GM18873 (cell line): Measurements from ENCODE around the gene FAM187B.

Experiments used
- ATAC-seq: cut with Tn5 transposase; IDR thresholded peaks from one replicate; pipeline ENCODE4 v1.9.1; 2021; ENCODE audit warnings: mild to moderate bottlenecking, moderate library complexity, moderate number of reproducible peaks; ENCODE audit not compliant: unreplicated experiment, low FRiP score

Gene FAM187B

GRCh38 chr19:35264268-35265125 lies 36.0 kb upstream of the FAM187B start:
- ATAC-seq = no peak

GRCh38 chr19:35262101-35262761 lies 33.7 kb upstream of the FAM187B start:
- no peak for ATAC-seq

DNA sequence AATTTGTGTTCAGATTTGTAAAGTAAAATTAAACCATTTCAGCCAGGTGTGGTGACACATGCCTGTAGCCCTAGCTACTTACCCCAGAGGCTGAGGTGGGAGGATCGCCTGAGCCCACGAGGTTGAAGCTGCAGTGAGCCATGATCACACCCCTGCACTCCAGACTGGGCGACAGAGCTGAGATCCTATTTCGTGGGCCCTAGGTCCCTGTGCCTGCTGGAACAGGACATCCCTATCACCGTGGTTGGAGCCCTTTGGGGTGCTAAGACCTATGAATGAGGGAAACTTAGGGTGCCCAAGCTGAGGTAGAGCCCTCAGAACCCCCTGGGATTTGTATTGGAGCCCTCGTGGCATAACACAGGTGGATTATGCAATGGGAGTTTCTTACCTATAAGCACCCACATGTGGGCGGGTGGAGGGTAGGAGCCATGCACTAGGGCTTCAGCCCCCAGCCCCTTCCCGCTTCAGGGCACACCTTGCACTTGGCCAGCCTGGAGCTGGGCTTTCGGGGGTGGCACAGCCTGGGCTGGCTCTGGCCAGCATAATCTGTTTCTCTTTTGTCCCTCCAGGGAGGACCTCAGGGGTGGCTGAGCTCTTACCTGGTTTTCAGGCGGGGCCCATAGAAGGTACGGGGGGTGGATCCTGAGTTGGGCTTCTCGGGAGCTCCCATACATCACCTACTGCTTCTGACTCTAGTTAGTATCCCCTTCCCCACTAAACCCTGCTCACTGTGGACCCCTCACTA lies 33.0 kb upstream of the FAM187B start:
- no peak for ATAC-seq

GRCh38 chr19:35260694-35261304 lies 32.3 kb upstream of the FAM187B start:
- no peak for ATAC-seq

- no peak for ATAC-seq
Observed at GRCh38 chr19:35257113-35257461, 28.5 kb upstream of the FAM187B start.

- ATAC-seq = no peak
Observed at GRCh38 chr19:35256566-35256965, 28.0 kb upstream of the FAM187B start.

DNA sequence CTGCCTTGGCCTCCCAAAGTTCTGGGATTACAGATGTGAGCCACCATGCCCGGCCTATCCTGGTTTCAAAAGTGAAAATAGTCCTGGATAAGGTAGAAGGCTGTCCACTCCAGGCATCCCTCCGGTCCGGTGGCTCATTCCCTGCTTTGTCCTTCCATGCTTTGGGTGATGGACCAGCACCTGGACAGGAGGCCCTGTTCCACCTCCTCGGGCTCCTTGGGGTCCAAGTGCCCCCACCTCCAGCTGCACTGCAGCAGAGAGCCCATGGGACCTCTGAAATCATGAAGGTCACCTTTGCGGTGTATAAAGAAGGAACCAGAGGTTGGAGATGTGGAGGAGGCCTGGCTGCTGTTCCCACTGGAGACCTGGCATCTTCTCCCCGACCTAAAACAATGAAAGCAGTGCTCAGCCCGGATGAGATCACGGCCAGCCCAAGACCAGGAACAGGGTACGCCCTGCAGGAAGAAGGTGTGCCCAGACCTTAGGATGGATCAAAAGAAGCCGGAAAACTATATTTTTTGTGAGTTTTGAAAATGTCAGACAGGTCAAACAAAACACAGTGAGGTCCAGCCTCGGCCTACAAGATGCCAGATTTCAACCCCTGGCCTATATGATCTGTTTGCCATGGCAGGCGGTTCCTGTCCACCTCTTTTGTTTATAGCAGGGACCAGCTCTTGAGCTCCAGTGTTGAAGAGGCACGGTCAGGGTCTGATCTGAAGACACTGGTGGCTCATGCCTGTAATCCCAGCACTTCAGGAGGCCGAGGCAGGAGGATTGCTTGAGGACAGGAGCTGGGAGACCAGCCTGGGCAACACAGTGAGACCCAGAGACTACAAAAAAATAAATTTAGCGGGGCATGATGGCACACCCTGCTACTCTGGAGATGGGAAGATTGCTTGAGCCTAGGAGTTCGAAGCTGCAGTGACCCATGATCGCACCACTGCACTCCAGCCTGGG lies 26.1 kb upstream of the FAM187B start:
- no peak for ATAC-seq

DNA sequence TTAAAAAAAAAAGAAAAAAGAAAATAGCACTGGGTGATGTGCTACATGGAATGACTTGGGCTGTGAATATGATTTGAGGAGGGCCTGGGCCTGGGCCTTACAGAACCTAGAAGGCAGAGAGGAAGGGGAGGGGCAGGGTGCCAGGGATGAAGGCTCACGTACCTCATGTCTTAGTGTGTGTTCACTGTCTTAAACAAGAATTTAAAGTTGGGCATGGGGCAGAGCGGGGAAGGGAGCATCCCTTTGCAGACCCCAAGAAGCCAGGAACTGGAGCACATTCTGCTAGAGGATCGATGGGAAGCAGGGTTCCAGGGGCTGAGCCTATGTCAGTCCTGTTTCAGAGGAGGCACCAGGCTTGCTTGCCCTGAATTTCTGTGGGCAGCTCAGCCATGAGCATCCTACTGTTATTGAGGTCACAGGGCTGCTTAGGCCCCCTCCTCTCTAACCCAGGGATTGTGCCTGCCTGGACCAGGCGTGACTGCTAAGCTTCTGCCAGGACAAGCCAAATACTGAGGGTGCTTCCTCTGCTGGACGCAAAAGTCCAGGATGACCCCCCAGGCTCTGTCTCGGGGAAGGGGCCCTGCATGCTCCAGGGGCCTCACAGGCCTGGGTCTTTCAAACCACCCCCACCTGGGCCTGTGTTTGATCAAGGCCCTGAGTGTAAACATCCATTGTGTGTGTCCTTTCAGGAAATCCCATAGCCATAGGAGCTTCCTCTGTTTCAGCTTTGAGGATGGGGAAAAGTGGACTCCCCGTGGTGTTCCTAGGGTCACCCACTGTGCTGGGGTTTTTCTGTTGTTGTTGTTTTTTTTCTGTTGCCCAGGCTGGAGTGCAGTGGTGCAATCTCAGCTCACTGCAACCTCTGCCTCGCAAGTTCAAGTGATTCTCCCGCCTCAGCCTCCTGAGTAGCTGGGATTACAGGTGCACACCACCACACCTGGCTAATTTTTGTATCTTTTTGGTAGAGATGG lies 25.1 kb upstream of the FAM187B start:
- no peak for ATAC-seq

- ATAC-seq = no peak
Observed at GRCh38 chr19:35251456-35251855, 22.9 kb upstream of the FAM187B start.

- ATAC-seq = no peak
Observed at GRCh38 chr19:35249848-35250711, 21.5 kb upstream of the FAM187B start.

GRCh38 chr19:35249146-35249847 lies 20.8 kb upstream of the FAM187B start:
- ATAC-seq = no peak

- ATAC-seq = peak; percentile 56
Observed at GRCh38 chr19:35248310-35249145, 20.0 kb upstream of the FAM187B start, which contains the start of gene LSR. Gene LSR (plus strand): TSS chr19:35249002. CDS start chr19:35249023, 21 bp downstream.

- no peak for ATAC-seq
Observed at GRCh38 chr19:35247526-35248309, 19.2 kb upstream of the FAM187B start.

DNA sequence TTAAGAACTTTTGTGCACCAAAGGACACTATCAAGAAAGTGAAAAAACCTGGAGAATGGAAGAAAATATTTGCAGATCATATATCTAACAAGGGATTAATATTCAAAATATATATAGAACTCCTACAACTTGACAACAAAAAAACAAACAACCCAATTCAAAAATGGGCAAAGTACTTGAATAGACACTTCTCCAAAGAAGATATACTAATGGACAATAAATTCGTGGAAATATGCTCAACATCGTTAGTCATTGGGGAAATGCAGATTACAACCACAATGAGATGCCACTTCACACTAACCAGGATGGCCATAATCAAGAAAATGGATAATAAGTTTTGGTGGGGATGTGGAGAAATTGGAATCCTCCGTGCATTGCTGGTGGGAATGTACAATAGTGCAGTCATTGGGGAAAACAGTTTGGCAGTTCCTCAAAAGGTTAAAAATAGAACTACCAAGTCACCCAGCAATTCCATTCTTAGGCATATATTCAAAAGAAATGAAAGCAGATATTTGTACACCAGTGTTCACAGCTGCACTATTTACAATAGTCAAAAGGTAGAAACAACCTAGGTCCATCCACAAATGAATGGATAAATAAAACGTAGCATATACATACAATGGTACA lies 18.0 kb upstream of the FAM187B start:
- ATAC-seq = no peak

DNA sequence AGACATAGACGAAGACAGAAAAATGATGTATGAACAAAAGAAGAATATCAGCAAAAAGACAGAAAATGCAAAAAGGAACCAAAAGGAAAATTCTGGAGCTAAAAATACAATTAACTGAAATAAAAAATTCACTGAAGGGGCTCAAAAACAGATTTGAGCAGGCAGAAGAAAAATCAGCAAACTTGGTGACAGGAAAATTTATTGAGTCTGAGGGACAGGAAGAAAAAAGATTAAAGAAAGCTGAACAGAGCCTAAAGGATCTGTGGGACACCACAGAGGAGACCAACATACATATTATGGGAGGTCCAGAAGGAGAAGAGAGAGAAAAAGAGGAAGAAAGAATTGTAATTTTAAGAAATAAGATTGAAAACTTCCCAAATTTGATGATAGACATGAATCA lies 12.9 kb upstream of the FAM187B start:
- ATAC-seq = no peak
